Lower lobe of right lung (tissue), 2 donors: ENCODE results near the gene CELF2. TPM values are rescaled to one million over a fixed set of nuclear protein-coding genes. Genes with fewer than 3 reads are reported as not detected.

Experiments
- ATAC-seq, 2 donors: fragments of 200-7000 bp; cut with Tn5 transposase; one replicate each; pipeline ENCODE4 v1.9.1; 2020 to 2022; ENCODE audit warnings: mild to moderate bottlenecking in 2 of 2, moderate library complexity in 2 of 2
- DNase-seq: peaks from one replicate; pipeline ENCODE4 v3.0.0-alpha.2; 2020
- H3K27ac ChIP-seq: fragments of 200-600 bp; one replicate; pipeline ENCODE4 v1.8.0; 2022
- H3K27me3 ChIP-seq: fragments of 200-600 bp; one replicate; pipeline ENCODE4 v1.8.0; 2022; ENCODE audit warnings: low read depth
- H3K36me3 ChIP-seq: fragments of 200-600 bp; one replicate; pipeline ENCODE4 v1.8.0; 2022; ENCODE audit warnings: mild to moderate bottlenecking
- H3K4me1 ChIP-seq: fragments of 200-600 bp; one replicate; pipeline ENCODE4 v1.8.0; 2022
- H3K4me3 ChIP-seq: fragments of 200-600 bp; one replicate; pipeline ENCODE4 v1.8.0; 2022; ENCODE audit warnings: mild to moderate bottlenecking
- H3K9me3 ChIP-seq: fragments of 200-600 bp; one replicate; pipeline ENCODE4 v1.8.0; 2022
- CTCF ChIP-seq: fragments of 200-600 bp; IDR thresholded peaks from one replicate; pipeline ENCODE4 v1.8.0; 2022; ENCODE audit warnings: antibody characterized with exemption, mild to moderate bottlenecking
- intact Hi-C: fragments of 100-400 bp; cut with DNase I; formaldehyde crosslinking; loops from one replicate; pipeline ENCODE4 v1.11.0; 2022
- total RNA-seq: library from RNA; stranded (reverse); fragmentation: NEBNext Ultra II Directional; extraction: Animal tissue kit (Norgen Biotek cat#: 25700); gene quantifications from one replicate; pipeline ENCODE4 v1.2.1, GENCODE V29; 2021
- donor health status: DM: no; HTN: yes; CAD: no; lungs with severe emphysema.

CELF2 gene
- total RNA-seq, 1 donor from 2014 or later, result 106 TPM

GRCh38 chr10:11270858-11271179 is 253.1 kb downstream of the CELF2 start:
- no peak for DNase-seq
- no peak for TF ChIP-seq CTCF
- H3K9me3 ChIP-seq, result no peaks in the 10 kb centered on the region
- no peaks in the 10 kb centered on the region for H3K27me3 ChIP-seq
- no peak overlapping the region for H3K4me3 ChIP-seq
- H3K27ac ChIP-seq, result no peak overlapping the region
- peaks cover 17% of the 10 kb centered on the region for H3K4me1 ChIP-seq
- H3K36me3 ChIP-seq, result peaks cover 87% of the 10 kb centered on the region
- intact Hi-C loops, result no loop called here
- no peak for ATAC-seq

GRCh38 chr10:11272915-11273389 is 255.3 kb downstream of the CELF2 start:
- no peaks in the 10 kb centered on the region for H3K9me3 ChIP-seq
- ATAC-seq (peak in 1 of 2 donors; percentile 19), DNase-seq (no peak)
- intact Hi-C loops, result no loop called here
- H3K36me3 ChIP-seq, result peaks cover 90% of the 10 kb centered on the region
- H3K27ac ChIP-seq, result no peak overlapping the region
- no peak for TF ChIP-seq CTCF
- H3K27me3 ChIP-seq, result no peaks in the 10 kb centered on the region
- peaks cover 17% of the 10 kb centered on the region for H3K4me1 ChIP-seq
- no peak overlapping the region for H3K4me3 ChIP-seq

GRCh38 chr10:11274452-11274851 is 256.8 kb downstream of the CELF2 start:
- H3K9me3 ChIP-seq, result no peaks in the 10 kb centered on the region
- H3K27me3 ChIP-seq, result no peaks in the 10 kb centered on the region
- peaks cover 16% of the 10 kb centered on the region for H3K4me1 ChIP-seq
- H3K36me3 ChIP-seq, result peaks cover 95% of the 10 kb centered on the region
- intact Hi-C loops, result no loop called here
- no peak for TF ChIP-seq CTCF
- H3K4me3 ChIP-seq, result no peak overlapping the region
- DNase-seq, result no peak
- ATAC-seq, result no peak
- no peak overlapping the region for H3K27ac ChIP-seq

- DNase-seq, result no peak
- ATAC-seq, result no peak
- H3K27ac ChIP-seq, result no peak overlapping the region
- H3K27me3 ChIP-seq, result no peaks in the 10 kb centered on the region
- peaks cover 95% of the 10 kb centered on the region for H3K36me3 ChIP-seq
- H3K9me3 ChIP-seq, result no peaks in the 10 kb centered on the region
- intact Hi-C loops, result no loop called here
- no peak overlapping the region for H3K4me3 ChIP-seq
- no peak for TF ChIP-seq CTCF
- peaks cover 4% of the 10 kb centered on the region for H3K4me1 ChIP-seq
Measured at GRCh38 chr10:11275651-11276050, 258.0 kb downstream of the CELF2 start.

- Histone ChIP-seq H3K27me3 (no peaks in the 10 kb centered on the region), H3K9me3 (no peaks in the 10 kb centered on the region), H3K4me3 (no peak overlapping the region), H3K36me3 (peaks cover 94% of the 10 kb centered on the region), H3K4me1 (no peaks in the 10 kb centered on the region), H3K27ac (no peak overlapping the region)
- DNase-seq (no peak), ATAC-seq (no peak)
- intact Hi-C loops, result no loop called here
- no peak for TF ChIP-seq CTCF
Measured at GRCh38 chr10:11276449-11276990, 258.8 kb downstream of the CELF2 start.

- ATAC-seq (no peak), DNase-seq (no peak)
- peaks cover 87% of the 10 kb centered on the region for H3K36me3 ChIP-seq
- TF ChIP-seq CTCF, result no peak
- no peak overlapping the region for H3K4me3 ChIP-seq
- H3K9me3 ChIP-seq, result no peaks in the 10 kb centered on the region
- no peaks in the 10 kb centered on the region for H3K27me3 ChIP-seq
- no peak overlapping the region for H3K27ac ChIP-seq
- H3K4me1 ChIP-seq, result no peaks in the 10 kb centered on the region
- intact Hi-C loops, result no loop called here
Measured at GRCh38 chr10:11279314-11279713, 261.6 kb downstream of the CELF2 start.
